ENCODE results near the gene NR2F1-AS1.
"Not testable (repeated sequence)": the region's sequence is repeated elsewhere in the genome, so short reads cannot be mapped to it uniquely, and the experiment has no call there.

The NR2F1-AS1 gene

DNA sequence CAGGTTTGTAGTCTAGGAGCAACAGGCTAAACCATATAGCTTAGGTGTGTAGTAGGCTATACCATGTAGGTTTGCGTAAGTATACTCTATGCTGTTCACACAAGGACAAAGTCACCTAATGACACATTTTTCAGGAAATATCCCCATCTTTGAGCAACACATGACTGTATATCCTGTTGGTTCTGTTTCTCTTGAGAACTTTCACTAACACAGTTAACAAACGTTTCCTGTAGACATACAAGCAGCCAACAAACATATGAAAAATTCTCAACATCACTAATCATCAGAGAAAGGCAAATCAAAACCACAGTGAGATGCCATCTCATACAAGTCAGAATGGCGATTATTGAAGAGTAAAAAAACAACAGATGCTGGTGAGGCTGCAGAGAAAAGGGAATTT is 68.2 kb downstream of the NR2F1-AS1 start:
- DNase-seq: no peak

DNA sequence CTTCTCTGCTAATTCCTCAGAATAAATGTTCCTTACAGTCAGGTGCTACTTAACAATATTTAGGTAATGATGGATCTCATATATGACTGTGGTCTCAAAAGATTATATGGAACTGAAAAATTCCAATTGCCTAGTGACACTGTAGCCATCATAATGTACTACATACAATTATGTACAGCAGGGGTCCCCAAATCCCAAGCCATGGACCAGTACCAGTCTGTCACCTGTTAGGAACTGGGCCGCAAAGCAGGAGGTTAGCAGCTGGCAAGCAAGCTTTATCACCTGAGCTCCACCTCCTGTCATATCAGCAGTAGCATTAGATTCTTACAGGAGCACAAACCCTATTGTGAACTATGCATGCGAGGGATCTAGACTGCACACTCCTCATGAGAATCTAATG is 69.6 kb downstream of the NR2F1-AS1 start:
- DNase-seq: no peak

DNA sequence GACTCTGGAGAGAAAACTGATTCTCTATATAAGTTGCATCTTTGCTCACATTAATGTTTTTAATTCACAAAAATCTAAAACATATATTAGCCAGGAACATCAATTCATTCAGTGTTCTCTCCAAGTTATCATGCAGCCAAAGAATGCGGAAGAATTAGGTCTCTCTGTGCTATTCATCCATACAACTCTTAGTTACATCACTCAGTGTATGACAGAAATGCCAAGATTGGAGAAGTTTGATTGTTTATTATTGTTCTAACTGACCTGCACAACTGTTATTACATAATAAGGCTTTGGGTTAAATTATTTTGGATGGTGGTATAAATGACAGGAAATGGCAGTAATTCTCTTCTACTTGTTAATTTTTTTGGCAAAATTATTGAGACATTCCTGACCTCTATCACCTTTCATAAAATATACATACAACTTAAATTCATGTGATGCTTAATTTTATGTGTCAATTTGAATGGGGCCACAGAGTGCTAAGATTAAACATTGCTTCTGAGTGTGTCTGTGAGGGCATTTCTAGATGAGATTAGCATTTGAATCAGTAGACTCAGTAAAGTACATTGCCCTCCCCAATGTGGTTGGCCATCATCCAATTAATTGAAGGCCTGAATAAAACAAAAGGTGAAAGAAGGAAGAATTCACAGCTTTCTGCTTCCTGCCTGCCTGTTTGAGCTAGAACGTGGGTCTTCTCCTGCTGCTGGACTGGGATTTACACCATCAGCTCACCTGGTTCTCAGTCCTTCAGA is 70.2 kb downstream of the NR2F1-AS1 start:
- DNase-seq: no peak

DNA sequence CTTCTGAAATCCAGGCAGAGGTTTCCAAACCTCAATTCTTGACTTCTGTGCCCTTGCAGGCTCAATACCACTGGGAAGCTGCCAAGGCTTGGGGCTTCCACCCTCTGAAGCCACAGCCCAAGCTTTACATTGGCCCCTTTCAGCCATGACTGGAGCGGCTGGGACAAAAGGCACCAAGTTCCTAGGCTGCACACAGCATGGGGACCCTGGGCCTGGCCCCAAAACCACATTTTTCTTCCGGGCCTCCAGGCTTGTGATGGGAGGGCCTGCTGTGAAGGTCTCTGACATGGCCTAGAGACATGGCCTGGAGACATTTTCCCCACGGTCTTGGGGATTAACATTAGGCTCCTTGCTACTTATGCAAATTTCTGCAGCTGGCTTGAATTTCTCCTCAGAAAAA is 75.5 kb downstream of the NR2F1-AS1 start:
- DNase-seq: not testable (repeated sequence)

DNA sequence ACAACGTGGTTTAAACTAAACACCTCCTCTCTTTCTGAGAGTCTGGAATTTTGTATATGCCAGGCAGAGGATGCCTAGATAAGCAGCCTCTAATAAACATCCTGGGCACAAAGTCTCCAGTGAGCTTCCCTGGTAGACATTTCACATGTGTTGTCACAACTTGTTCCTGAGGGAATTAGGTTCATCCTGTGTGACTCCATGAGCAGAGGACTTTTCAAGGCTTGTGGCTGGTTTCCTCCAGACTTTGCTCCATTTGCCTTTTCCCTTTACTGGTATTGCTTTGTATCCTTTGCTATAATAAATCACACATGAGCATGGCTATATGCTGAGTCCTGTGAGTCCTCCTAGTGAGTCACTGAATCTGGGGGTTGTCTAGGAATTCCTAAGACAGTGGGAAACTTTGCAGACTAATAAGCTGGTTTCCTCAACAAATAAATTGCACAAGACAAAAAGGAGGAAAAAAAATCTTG is 77.4 kb downstream of the NR2F1-AS1 start:
- DNase-seq: no peak

DNA sequence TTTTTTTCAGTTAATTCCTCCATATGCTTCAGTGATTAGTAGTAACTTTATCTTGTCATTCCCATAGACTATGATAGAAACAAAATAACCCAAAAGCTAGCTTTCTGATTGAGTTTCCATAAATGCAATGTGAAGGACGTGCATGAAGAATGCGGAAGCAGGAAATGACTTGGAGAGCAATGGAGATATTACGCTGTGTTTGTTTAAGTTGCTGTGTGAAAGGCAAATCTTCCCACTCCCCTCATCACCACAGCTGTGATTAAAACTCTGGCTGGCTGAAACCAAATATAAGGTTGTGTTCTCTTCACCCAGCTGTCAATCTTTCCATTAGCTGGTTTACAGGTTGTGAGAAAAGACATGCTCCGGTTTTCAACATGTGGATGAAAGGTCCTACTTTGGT is 83.9 kb downstream of the NR2F1-AS1 start:
- DNase-seq: no peak

DNA sequence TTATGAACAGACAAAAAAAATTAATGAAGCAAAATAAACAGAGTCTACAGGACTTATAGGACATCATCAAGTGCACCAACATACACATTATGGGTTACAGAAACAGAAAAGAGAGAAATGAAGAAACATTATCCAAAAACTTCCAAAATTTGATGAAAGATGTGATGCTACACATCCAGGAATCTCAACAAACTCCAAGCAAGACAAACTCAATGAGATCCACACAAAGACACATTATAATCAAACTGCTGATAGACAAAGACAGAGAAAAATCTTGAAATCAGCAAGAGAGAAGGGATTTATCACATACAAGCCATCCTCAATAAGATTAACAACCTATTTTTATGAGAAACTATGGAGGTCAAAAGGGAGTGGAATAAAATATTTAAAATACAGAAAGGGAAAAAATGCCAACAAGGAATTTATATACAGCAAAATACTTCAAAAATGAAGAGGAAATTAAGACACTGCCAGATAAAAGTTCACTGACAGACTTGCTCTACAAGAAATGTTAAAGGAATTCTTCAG is 101.0 kb downstream of the NR2F1-AS1 start:
- DNase-seq: no peak

DNA sequence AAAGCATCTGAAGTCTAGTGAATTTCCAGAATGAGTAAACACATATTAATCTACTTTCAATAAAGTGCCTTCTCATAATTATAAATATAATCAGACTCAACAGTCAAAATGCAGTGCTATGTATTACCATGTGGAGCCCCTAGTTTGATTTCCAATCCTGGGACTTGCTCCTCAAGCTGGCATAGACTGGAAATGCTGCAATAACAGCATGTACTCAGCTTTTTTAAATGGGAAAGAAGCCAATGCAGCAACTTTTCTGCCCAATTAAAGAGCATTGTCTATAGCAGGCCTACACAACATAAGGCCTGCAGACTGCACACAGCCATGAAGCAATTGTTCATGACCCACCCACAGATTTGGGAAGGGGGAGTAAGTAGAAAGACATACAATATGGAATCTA is 103.2 kb downstream of the NR2F1-AS1 start:
- DNase-seq: no peak

DNA sequence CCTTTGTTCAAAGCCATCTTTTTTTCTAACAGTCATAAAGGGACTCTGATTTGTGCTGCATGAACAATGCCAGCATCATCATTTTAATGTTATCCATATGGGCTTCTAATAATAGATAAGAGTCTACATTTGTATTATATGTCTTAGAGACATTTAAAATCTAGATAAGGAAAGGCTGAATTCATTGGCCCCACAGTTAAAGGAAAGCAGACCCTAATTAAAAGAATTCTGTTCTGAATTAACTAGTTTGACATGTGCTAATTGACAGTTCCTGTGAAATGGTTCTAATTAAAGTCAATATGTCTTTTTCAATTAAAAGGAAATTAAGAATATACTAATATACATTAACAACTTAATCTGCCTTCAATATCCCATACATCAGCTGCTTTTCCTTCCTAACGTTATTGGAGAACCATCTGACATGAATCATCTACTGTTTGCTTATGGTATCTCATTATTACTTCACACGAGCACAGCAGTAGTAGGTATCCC is 104.7 kb downstream of the NR2F1-AS1 start:
- no peak for DNase-seq

DNA sequence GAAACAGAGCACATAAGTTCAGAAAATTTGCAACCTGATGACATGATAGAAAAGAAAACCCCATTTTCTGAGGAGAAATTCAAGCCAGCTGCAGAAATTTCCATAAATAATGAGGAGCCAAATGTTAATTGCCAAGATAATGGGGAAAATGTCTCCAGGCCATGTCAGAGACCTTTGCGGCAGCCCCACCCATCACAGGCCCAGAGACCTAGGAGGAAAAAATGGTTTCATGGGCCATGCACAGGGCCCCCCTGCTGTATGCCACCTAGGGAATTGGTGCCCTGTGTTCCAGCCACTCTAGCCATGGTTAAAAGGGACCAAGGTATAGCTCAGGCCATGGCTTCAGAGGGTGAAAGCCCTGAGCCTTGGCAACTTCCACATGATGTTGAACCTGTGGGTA is 118.1 kb downstream of the NR2F1-AS1 start:
- DNase-seq: no peak

DNA sequence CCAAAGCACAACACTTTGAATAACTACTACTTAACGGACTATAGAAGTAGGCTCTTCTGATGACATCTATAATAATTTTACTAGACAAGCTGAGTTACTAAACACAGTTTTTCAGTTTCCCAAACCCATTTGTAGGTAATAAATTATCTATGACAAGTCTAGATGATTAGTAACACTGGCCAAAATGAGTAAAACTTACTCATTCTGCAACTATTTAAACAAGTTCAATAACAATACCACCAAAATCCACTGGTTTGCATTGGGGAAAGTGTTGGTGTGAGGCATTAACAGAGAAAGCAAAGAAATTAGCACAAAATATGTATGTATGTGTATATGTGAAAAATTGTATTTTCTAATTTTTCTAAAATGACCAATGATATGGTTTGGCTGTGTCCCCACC is 119.3 kb downstream of the NR2F1-AS1 start:
- no peak for DNase-seq

DNA sequence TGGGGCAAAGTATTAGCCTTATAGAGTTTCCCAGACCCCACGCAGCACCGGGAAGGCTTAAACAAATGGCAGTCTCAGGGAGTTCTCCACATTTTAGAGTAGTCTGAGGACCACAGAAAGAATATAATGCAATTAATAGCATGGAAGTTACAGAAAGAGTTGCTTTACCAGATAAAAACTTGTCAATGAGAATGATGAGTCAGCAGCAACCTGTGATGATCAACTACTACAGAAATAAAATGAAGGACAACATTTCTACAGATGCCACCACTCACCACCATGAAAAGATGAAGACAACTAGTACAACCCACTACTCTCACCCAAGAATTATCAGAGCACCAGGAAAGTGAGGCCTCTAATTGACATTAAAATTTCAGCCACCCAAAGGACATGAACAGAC is 120.7 kb downstream of the NR2F1-AS1 start:
- no peak for DNase-seq

DNA sequence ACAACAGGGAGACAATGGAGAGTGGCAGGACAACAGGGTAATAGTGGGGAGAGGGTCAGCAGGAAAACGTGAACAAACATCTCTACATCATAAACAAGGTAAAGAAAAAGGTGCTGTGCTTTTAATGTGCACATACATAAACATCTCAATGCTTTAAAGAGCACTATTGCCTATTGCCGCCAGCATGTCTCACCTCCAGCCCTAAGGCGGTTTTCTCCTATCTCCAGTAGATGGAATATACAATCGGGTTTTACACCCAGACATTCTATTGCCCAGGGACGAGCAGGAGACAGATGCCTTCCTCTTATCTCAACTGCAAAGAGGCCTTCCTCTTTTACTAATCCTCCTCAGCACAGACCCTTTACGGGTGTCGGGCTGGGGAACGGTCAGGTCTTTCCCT is 124.2 kb downstream of the NR2F1-AS1 start:
- DNase-seq: not testable (repeated sequence)

DNA sequence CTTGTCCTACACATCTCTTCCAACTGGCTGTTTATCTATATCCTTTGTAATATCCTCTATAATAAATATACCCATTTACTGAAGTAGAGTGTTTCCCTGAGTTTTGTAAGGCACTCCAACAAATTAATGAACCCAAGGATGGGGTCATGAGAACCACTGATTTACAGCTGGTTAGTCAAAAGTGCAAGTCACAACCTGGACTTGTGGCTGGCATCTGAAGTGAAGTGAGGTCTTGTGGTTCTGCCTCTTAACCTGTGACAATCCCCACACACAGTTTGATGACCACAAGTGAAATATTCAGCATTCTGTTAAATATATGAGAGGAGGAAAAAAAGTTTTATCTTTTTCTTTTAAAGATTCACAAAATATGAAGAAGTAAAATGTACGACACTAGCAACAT is 126.1 kb downstream of the NR2F1-AS1 start:
- DNase-seq: no peak

DNA sequence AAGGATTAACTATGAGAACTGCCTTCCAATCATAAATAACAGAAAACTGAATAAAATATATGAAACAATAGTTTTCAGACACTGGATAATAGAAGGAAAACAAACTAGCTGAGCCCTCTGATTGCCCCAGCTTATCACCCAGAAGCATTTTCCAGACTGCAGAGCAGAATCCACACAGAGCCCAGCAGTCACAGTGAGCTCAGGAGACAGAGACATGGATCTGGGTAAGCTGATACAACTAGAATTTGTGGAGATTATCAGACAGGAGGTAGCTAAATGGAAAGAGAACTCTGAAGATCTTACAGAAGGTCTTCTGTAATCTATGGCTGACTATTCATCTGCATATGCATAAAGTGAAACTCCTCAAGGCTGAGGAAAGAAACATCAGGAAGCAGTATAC is 128.8 kb downstream of the NR2F1-AS1 start:
- no peak for DNase-seq

DNA sequence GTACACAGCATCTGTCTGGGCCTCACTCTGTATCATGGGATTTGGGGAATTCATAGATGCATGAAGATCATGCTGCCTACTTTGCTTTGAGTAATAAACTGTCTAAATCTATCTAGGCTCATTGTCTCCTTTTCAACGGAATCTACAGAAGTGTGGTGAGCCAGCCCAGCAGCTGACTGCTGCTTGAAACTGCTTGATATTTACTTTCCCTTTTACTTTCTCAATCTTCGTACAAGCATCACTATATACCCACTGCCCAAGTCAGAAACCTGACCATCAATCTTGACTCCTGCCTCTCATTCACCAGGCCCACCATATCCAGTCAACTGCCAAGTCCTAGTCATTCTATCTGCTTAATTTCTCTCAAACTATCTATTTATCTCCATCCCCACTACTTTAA is 142.9 kb downstream of the NR2F1-AS1 start:
- DNase-seq: no peak

DNA sequence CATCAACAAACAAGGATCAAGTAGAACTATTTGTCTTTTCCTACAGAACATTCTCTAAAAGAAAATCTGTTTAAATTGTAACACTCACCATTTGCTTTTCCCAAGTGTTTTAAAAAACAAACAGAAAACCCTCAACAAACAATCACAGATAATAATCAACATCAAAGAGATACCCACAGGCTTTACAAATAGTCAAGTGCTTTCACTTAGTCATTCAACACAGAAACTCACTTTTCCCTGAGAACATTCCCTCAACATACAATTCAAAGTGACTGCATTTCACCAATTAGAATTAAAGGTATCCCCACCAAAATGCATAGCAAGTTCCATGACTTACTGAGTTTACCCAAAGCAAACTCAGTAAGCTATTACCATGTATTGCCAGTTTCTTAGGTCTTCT is 144.9 kb downstream of the NR2F1-AS1 start:
- DNase-seq: no peak

DNA sequence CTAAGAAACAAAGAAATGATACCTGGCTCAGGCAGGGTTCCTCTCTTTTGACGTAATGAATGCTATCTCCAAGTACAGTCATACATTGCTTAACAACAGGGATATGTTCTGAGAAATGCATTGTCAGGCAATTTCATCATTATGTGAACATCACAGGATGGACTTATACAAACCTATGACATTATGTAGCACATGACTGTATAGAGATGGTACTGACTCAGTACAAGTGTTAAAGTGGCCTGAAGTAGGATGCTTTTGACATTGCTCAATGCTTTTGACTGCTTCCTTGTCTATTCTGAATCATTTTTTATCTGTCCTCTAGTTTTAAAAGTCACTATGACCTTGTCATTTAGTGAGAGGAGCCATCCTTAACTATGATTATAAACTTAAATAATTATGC is 147.6 kb downstream of the NR2F1-AS1 start:
- DNase-seq: no peak

DNA sequence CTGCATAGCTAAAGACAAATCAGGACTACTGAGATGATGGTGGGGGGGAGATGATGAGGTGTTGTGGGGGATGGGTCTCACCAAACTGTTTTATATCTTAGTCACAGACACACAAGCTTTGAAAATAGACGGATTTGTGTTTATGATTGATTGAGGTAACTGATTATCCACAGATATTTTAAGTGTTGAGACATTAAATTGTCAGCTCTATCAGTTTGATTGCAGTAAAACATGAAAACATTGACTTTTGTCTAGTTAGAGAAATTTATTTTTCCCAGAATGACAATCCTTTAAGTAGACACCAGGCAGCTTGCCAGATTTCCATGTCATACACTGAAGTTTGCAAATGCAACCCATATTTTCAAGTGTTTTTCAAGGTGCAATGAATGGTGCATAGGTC is 149.8 kb downstream of the NR2F1-AS1 start:
- DNase-seq: peak; percentile 1

DNA sequence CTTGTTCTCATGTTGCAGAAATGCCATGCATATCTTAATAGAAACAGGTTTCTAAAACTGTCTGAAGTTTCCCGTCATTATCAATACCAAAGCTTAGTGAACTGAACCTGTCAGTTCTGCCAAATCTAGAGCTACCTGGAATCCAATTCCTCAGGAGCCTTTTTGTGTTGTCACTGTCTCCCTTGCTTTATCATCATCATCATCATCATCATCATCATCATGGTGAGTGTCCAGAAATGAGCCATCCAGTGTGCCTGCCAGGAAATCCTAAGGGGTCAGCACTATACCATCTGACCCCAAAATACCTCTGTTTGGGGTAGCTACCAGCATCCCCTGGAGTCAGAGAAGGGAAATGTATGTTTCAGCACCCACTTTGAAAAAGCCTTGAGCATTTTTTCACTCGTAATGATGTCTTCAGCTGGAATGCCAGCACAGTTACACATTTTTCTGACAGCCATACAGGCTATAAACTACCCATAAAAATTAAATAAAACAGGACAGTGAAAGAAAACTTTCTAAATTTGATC is 150.3 kb downstream of the NR2F1-AS1 start:
- no peak for DNase-seq

DNA sequence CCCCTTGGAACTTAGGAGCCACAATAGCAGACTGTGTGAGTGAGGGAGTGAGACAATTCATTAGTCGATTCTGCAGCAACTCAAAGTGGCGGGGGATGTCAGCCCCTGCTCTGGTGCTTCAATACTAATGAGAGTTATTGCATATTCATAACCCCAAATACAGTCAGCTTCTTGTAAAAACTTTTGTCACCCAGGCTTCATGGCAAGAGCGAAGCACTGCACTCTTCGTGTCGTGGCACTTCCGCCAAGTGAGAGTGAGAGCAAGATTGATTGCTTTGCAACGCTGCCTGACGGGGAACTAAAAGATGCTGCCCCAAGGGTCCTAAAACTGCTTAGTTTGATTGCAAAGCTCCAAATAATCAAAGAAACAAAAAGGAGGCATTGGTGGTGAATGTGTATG is 150.9 kb downstream of the NR2F1-AS1 start:
- no peak for DNase-seq

DNA sequence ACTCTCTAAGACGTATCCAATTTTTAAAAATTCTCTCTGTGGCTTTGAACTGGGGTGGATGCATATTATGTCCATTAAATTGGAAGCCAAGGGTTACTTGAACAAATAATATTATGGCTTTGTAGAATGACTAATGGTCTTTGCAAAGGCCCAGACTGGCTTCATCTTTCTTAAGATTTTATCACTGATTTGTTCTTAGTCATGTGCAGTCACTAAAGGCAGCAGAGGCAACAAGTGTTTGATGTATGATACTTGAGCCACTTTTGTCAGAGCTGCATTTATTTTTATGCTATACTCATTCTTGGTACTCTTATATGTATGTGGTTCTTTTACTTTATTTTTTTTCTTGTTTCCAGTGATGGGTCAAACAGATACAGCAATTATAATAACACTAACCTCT is 152.2 kb downstream of the NR2F1-AS1 start:
- no peak for DNase-seq

DNA sequence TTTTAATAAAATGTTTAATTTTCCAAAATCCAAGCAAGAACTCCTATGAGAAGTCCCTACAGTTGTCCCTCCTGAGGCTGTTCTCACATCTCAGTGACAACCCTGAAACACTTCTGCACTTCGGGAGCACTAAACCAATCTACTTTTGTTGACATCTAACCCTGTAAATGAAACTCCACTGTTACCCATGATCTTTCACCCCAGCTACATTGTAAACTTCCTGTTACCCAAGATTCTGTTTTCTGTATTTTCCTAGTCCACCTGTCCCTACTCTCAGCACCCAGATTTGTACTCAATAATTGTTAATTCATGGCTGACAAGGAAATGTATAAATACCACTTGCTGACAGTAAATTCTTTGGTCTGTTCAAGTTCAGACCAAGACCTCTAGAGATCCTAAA is 153.7 kb downstream of the NR2F1-AS1 start:
- DNase-seq: no peak

DNA sequence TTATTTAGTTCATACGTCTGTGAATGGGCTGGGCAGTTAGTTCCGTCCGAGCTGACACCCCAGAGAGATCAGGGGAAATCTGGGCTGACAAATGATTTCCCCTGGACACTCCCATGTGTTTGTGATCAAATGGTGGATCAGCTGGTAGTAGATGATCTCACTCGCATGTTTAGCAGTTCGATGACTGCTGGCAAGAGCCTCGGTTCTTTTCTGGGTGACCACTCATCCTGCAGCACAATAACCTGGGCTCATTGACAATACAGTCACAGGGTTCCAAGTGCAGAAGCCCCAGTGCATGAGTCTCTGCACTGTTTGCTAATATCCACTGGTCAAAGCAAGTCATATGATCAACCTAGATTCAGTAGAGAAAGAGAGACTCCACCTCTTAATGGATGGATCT is 155.9 kb downstream of the NR2F1-AS1 start:
- DNase-seq: no peak

DNA sequence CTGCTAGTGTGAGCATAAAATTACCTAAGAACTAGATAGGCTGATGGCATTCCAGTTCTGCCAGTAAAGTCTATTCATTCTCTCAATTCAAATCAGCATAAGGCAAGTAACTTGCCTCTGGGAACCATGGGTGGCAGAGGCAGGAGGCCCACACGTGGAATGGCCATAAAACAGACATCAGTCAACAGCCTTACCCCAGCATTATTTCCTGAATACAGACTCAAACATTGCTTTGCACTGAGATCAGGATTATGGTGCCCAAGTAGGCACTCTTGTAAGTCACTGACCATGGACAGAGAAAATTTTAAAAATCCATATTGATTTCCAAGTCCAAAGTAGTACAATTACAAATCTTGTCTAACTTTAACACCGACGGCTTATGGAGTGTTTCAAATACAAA is 157.7 kb downstream of the NR2F1-AS1 start:
- DNase-seq: no peak

Measured in NCI-H1105 (cell line).